Urinary bladder (tissue), 4 donors: ENCODE measurements around the gene LSM4. TPM values are rescaled to one million over a fixed set of nuclear protein-coding genes. Genes with fewer than 3 reads are reported as not detected.
A peak's percentile ranks its signal among the peaks of the same experiment; 100 is the strongest.
"Not testable (repeated sequence)": the region's sequence is repeated elsewhere in the genome, so short reads cannot be mapped to it uniquely, and the experiment has no call there.

Experiments used
- DNase-seq: peaks from one replicate; pipeline ENCODE4 v3.0.0-alpha.2; 2015; ENCODE audit errors: extremely low spot score
- H3K27ac ChIP-seq: one replicate; pipeline ENCODE4 v1.5.1; 2013; ENCODE audit warnings: low read depth, mild to moderate bottlenecking, moderate library complexity
- H3K36me3 ChIP-seq: one replicate; pipeline ENCODE4 v1.6.1; 2013; ENCODE audit warnings: mild to moderate bottlenecking, moderate library complexity; ENCODE audit not compliant: insufficient read depth
- H3K4me1 ChIP-seq: one replicate; pipeline ENCODE4 v1.6.1; 2013; ENCODE audit warnings: mild to moderate bottlenecking, moderate library complexity; ENCODE audit not compliant: insufficient read depth
- H3K4me3 ChIP-seq: one replicate; pipeline ENCODE4 v1.5.1; 2013; ENCODE audit warnings: low read depth, low read length
- WGBS: extraction: QIAGEN DNeasy Blood & Tissue Kit; methylation state at CpG from one replicate; pipeline ENCODE4 v1.1.7; 2013; 5-methylcytosine and 5-hydroxymethylcytosine counted together
- polyA plus RNA-seq: library from polyadenylated mRNA; stranded (reverse); fragments of 200-250 nt; gene quantifications from one replicate; pipeline ENCODE4 v1.2.3, GENCODE V29; 2013
- total RNA-seq: library from RNA; depleted of rRNA; stranded (reverse); fragments of >200 nt; gene quantifications from one replicate; pipeline ENCODE4 v1.2.3, GENCODE V29; 2014
- donor health status: healthy with polysubstance abuse.
- donor health status: healthy.

LSM4 gene
- total and polyA plus RNA-seq, 2 donors, result 56.5 to 97.5 TPM

DNA sequence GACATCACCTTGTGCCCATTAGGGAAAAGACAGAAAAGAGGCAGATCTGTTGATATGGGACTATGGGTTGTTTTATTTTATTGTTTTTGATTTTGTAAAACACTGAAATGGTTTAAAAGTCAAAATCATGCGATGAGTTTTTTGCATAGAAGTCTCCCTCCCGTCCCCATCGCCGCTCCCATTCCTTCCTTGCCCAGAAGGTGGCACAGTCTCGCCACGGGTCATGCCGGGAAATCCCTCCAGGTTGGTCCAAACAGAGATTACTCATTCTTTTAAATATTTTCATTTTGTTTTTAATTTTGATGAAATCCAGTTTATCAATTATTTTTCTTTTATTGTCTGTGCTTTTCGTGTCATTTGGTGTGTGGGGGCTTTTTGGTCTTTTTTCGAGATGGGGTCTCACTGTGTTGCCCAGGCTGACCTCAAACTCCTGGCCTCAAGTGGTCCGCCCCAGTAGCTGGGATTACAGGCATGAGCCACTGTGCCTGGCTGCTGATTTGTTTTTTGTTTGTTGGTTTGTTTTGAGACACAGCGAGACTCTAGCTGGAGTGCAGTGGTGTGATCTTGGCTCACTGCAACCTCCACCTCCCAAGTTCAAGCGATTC, 26.8 kb upstream of the LSM4 start:
- no peaks in the 10 kb centered on the region for H3K36me3 ChIP-seq
- DNase-seq, result no peak
- H3K27ac ChIP-seq, result no peak overlapping the region
- no peak overlapping the region for H3K4me3 ChIP-seq
- H3K4me1 ChIP-seq, result no peaks in the 10 kb centered on the region
- 55% methylated on average over 12 of the region's 12 CpGs for WGBS

DNA sequence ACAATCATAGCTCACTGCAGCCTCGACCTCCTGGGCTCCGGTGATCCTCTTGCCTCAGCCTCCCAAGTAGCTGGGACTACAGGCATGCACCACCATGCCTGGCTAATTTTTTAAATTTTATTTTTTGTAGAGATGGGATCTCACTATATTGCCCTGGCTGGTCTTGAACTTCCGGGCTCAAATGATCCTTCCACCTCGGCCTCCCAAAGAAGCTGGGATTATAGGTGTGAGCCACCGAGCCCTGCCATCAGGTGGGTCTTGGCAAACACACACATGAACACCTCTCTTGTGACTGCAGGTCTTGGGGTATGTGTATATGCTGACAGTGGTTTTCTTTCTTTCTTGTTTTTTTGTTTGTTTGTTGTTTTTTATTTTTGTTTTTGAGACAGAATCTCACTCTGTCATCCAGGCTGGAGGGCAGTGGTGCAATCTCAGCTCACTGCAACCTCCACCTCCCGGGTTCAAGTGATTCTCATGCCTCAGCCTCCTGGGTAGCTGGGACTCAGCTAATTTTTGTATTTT, 26.0 kb upstream of the LSM4 start:
- not testable (repeated sequence) for H3K4me1 ChIP-seq, H3K36me3 ChIP-seq, DNase-seq, H3K4me3 ChIP-seq, H3K27ac ChIP-seq
- WGBS, result 89% methylated on average over 6 of the region's 6 CpGs

GRCh38 chr19:18348171-18348570, 25.3 kb upstream of the LSM4 start:
- DNase-seq, result no peak
- H3K4me3 ChIP-seq, result no peak overlapping the region
- no peaks in the 10 kb centered on the region for H3K4me1 ChIP-seq
- WGBS, result 90% methylated on average over 17 of the region's 17 CpGs
- H3K27ac ChIP-seq, result no peak overlapping the region
- H3K36me3 ChIP-seq, result no peaks in the 10 kb centered on the region

DNA sequence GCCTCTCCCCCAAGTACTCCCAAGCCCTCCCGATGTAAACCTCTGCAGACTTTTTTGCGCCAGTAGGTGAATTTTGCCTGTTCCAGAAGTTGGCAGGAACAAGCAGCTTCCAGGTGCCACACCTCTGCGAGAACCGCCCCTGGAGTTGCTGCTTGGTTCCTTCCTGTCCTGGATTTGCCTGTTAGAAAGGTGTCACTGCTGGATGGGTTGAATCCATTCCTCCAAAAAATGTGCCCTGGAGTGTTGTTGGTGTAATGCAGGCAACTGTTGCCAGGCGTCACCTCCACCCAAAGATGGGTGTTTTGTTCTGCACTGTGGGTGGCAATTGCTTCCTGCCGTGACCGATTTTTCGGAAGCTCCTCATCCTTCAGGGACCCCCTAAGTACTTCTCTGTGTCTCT, 23.2 kb upstream of the LSM4 start:
- no peak for DNase-seq
- H3K27ac ChIP-seq, result no peak overlapping the region
- H3K4me3 ChIP-seq, result no peak overlapping the region
- no peaks in the 10 kb centered on the region for H3K36me3 ChIP-seq
- H3K4me1 ChIP-seq, result no peaks in the 10 kb centered on the region
- 79% methylated on average over 8 of the region's 8 CpGs for WGBS

DNA sequence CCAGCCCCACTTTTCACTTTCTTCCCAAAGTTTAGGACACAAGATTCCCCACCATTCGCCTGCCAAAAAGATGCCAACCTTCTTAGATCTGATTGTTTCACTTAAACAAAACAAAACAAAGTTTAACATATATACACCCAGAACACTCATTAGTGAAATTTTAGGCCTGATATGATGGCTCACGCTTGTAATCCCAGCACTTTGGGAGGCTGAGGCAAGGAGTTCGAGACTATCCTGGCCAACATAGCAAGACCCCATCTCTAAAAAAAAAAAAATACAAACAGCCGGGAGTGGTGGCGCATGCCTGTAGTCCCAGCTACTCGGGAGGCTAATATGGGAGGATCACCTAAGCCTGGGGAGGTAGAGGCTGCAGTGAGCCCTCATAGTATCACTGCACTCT, 22.4 kb upstream of the LSM4 start:
- 95% methylated on average over 6 of the region's 6 CpGs for WGBS
- no peak overlapping the region for H3K4me3 ChIP-seq
- no peaks in the 10 kb centered on the region for H3K4me1 ChIP-seq
- no peak overlapping the region for H3K27ac ChIP-seq
- no peaks in the 10 kb centered on the region for H3K36me3 ChIP-seq
- no peak for DNase-seq

- WGBS, result 51% methylated on average over 13 of the region's 13 CpGs
- Histone ChIP-seq H3K36me3 (no peaks in the 10 kb centered on the region), H3K27ac (no peak overlapping the region), H3K4me1 (no peaks in the 10 kb centered on the region), H3K4me3 (no peak overlapping the region)
- DNase-seq, result no peak
Observed at GRCh38 chr19:18344582-18344950, 21.7 kb upstream of the LSM4 start.

- no peak for DNase-seq
- no peak overlapping the region for H3K27ac ChIP-seq
- no peaks in the 10 kb centered on the region for H3K36me3 ChIP-seq
- H3K4me1 ChIP-seq, result no peaks in the 10 kb centered on the region
- 85% methylated on average over 8 of the region's 8 CpGs for WGBS
- H3K4me3 ChIP-seq, result no peak overlapping the region
Observed at GRCh38 chr19:18342090-18342632, 19.3 kb upstream of the LSM4 start.

DNA sequence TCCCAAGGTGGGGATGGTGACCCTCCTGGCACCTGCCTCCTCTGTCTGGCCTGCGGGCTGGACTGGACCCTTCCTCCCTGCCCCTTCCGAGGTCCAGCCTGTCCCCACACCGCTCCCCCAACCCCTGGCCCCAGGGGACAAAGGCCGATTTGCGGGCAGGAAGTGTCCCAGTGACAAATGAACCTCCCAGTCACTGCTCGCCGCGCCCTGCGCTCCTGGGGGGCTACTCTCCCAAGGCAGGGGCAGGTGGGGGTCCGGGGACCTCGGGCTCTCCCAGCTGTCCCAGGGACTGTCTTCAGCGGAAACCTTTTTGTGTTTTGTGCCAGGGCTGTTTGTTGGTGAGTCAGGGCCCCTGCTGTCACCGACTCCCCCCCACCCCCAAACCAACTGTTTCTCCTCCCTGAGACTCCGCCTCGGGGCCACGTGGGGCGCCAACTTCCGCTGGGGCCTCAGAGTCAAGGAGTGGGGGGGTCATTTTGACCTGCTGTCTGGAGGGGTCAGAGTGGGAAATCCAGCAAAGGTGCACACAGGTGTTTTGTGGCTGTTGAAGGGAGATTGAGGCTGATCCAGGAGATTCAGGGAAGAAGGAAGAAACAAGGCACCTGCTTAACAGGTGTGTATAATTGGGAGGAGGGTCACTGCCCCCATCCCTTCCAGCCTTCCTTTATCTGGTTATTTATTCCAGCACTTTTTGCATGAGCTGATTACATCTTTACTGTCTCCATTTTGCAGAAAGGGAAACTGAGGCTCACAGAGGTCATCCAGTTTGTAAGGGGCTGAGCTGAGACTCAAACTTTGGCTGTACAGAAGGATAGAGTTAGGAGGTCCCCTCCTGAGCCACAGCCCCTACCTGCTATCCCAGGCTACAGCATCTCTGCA, 18.4 kb upstream of the LSM4 start:
- Histone ChIP-seq H3K4me3 (peak overlapping the region; percentile 88), H3K27ac (peak overlapping the region; percentile 88), H3K36me3 (no peaks in the 10 kb centered on the region), H3K4me1 (no peaks in the 10 kb centered on the region)
- no peak for DNase-seq
- WGBS, result 5% methylated on average over 18 of the region's 18 CpGs

- Histone ChIP-seq H3K36me3 (no peaks in the 10 kb centered on the region), H3K4me1 (no peaks in the 10 kb centered on the region), H3K27ac (peak within 1 kb of the TSS; percentile 88), H3K4me3 (peak within 1 kb of the TSS; percentile 88)
- no peak for DNase-seq
- 4% methylated on average over 69 of the region's 69 CpGs for WGBS
Observed at GRCh38 chr19:18340190-18340989, 17.5 kb upstream of the LSM4 start, which contains the start of gene PGPEP1. Gene PGPEP1 (plus strand): TSS chr19:18340598. CDS start chr19:18340682, 84 bp downstream.

DNA sequence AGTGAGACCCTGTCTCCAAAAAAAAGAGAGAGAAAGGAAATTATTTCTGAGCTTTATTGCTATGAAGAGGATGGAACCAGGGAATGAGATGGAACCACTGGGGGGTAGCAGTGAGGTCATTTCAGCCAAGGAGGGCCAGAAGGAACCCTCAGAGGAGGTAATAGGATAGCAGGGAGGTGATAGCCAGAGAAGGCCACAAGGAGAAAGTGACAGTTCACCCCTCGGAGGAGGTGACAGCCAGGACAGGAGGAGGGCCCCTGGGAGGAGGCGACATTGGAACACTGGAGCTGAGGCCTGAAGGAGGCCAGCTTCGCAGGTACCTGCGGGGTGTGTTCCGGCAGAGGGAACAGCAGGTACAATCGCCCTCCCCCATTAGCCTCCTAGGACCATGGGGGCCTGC, 16.8 kb upstream of the LSM4 start:
- 59% methylated on average over 6 of the region's 6 CpGs for WGBS
- no peak for DNase-seq
- Histone ChIP-seq H3K36me3 (no peaks in the 10 kb centered on the region), H3K4me1 (no peaks in the 10 kb centered on the region), H3K4me3 (peak overlapping the region; percentile 88), H3K27ac (no peak overlapping the region)

GRCh38 chr19:18338541-18338940, 15.7 kb upstream of the LSM4 start:
- DNase-seq, result no peak
- Histone ChIP-seq H3K4me1 (no peaks in the 10 kb centered on the region), H3K36me3 (no peaks in the 10 kb centered on the region), H3K4me3 (no peak overlapping the region), H3K27ac (no peak overlapping the region)
- WGBS, result 62% methylated on average over 9 of the region's 9 CpGs

DNA sequence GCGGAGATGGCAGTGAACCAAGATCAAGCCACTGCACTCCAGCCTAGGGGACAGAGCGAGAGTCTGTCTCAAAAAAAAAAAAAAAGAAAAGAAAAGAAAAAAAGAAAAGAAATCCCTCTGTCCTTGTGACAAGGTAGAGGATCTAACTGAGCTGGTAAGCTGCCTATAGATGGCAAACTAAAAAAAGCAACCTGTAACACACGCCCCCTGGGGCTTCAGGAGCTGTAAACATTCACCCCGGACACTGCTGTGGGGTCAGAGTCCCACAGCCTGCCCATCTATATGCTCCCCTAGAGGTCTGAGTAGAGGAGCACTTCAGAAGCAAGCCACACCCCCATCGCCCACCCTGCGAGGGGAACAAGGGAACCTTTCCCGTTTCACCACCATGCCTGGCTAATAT, 13.2 kb upstream of the LSM4 start:
- Histone ChIP-seq H3K4me1 (no peaks in the 10 kb centered on the region), H3K36me3 (no peaks in the 10 kb centered on the region), H3K4me3 (no peak overlapping the region), H3K27ac (no peak overlapping the region)
- 47% methylated on average over 7 of the region's 7 CpGs for WGBS
- no peak for DNase-seq

GRCh38 chr19:18333680-18334079, 10.8 kb upstream of the LSM4 start:
- Histone ChIP-seq H3K36me3 (no peaks in the 10 kb centered on the region), H3K4me1 (no peaks in the 10 kb centered on the region), H3K27ac (no peak overlapping the region), H3K4me3 (no peak overlapping the region)
- WGBS, result 82% methylated on average over 6 of the region's 6 CpGs
- no peak for DNase-seq
